NB4 (cell line): Measurements from ENCODE around the gene BEST2.
"Not testable (repeated sequence)": the region's sequence is repeated elsewhere in the genome, so short reads cannot be mapped to it uniquely, and the experiment has no call there.

ENCODE experiments used
- DNase-seq: peaks from one replicate; pipeline ENCODE4 v3.0.0; 2010; ENCODE audit warnings: low read depth
- H3K4me3 ChIP-seq: one replicate; pipeline ENCODE4 v1.5.1; 2011; ENCODE audit warnings: mild to moderate bottlenecking, low read depth, low read length, moderate library complexity
- CTCF ChIP-seq: IDR thresholded peaks from one replicate; pipeline ENCODE4 v1.5.1; 2012; ENCODE audit warnings: low read depth, low read length
- MAX ChIP-seq: IDR thresholded peaks from 2 replicates; pipeline ENCODE4 v1.6.1; 2011; ENCODE audit warnings: low read depth, low read length
- MYC ChIP-seq: IDR thresholded peaks from 2 replicates; pipeline ENCODE4 v1.6.1; 2011; ENCODE audit warnings: low read depth, low read length
- POLR2A ChIP-seq: IDR thresholded peaks from 2 replicates; pipeline ENCODE4 v1.6.1; 2011; ENCODE audit warnings: mild to moderate bottlenecking; ENCODE audit not compliant: insufficient read length; ENCODE audit errors: extremely low read depth

Gene BEST2

GRCh38 chr19:12722566-12723380 is 28.8 kb upstream of the BEST2 start:
- DNase-seq, result peak; percentile 99
- TF ChIP-seq MAX (peak; percentile 99), POLR2A (peak; percentile 53), MYC (peak; percentile 95), CTCF (no peak)

GRCh38 chr19:12723381-12723640 is 28.3 kb upstream of the BEST2 start:
- H3K4me3 ChIP-seq, result peak overlapping the region; percentile 87
- DNase-seq, result peak; percentile 40
- TF ChIP-seq MAX (no peak), MYC (no peak), POLR2A (no peak), CTCF (no peak)

More at GRCh38 chr19:12722566-12723380, 28.8 kb upstream of the BEST2 start:
- peak overlapping the region; percentile 87 for H3K4me3 ChIP-seq

- DNase-seq, result peak; percentile 90
- peak within 1 kb of the TSS; percentile 87 for H3K4me3 ChIP-seq
- TF ChIP-seq POLR2A (peak; percentile 72), MYC (peak; percentile 99), CTCF (no peak), MAX (peak; percentile 99)
Measured at GRCh38 chr19:12723641-12724426, 27.8 kb upstream of the BEST2 start, which contains the start of gene TNPO2. Gene TNPO2, minus strand, starts transcription at chr19:12723932. Its CDS starts 2,955 bp downstream, at chr19:12720977.

GRCh38 chr19:12725612-12726011 is 26.0 kb upstream of the BEST2 start:
- DNase-seq, H3K4me3 ChIP-seq: not testable (repeated sequence)

- no peak for TF ChIP-seq CTCF
- TF ChIP-seq MYC, result no peak
- TF ChIP-seq POLR2A, result no peak
- TF ChIP-seq MAX, result no peak
- no peak for DNase-seq
Measured at GRCh38 chr19:12726988-12727316, 24.6 kb upstream of the BEST2 start.

GRCh38 chr19:12727745-12728433 is 23.7 kb upstream of the BEST2 start:
- TF ChIP-seq POLR2A (no peak), MAX (no peak), MYC (no peak), CTCF (no peak)
- no peak overlapping the region for H3K4me3 ChIP-seq
- DNase-seq, result no peak

More at GRCh38 chr19:12726988-12727316, 24.6 kb upstream of the BEST2 start:
- H3K4me3 ChIP-seq, result no peak overlapping the region
